Lower leg skin (tissue), 4 donors: ENCODE results near the gene PODN. TPM values are rescaled to one million over a fixed set of nuclear protein-coding genes. Genes with fewer than 3 reads are reported as not detected.
A peak's percentile ranks its signal among the peaks of the same experiment; 100 is the strongest.

ENCODE experiments used
- DNase-seq, 2 donors: peaks; one replicate each; pipeline ENCODE4 v3.0.0-alpha.2; 2019; ENCODE audit warnings: low spot score in 2 of 2
- H3K4me3 ChIP-seq: fragments of 200-600 bp; sonication (generic); 2 replicates; pipeline ENCODE4 v1.5.1; 2017; ENCODE audit warnings: mild to moderate bottlenecking, low read depth; ENCODE audit not compliant: poor library complexity, severe bottlenecking
- CTCF ChIP-seq, 3 donors: fragments of 450-650 bp; IDR thresholded peaks; one replicate each; pipeline ENCODE4 v1.5.1; 2016; ENCODE audit warnings: antibody characterized with exemption in 3 of 3, mild to moderate bottlenecking in 3 of 3, moderate library complexity in 2 of 3
- POLR2A ChIP-seq, 2 donors: fragments of 450-650 bp; IDR thresholded peaks; one replicate each; pipeline ENCODE4 v1.6.1; 2016 to 2017; ENCODE audit warnings: antibody characterized with exemption in 2 of 2, mild to moderate bottlenecking in 1 of 2, moderate library complexity in 1 of 2
- WGBS, 2 donors: methylation state at CpG; one replicate each; pipeline ENCODE4 v1.1.5; 2018; 5-methylcytosine and 5-hydroxymethylcytosine counted together
- intact Hi-C: fragments of 100-400 bp; cut with DNase I; formaldehyde crosslinking; loops from one replicate; pipeline ENCODE4 v1.15.0; 2023; ENCODE audit warnings: low total_unique reads
- total RNA-seq, 4 donors: library from RNA; depleted of rRNA; stranded (reverse); fragments of >200 nt; gene quantifications; one replicate each; pipeline ENCODE4 v1.1.0, GENCODE V29; 2016

Gene PODN
- total RNA-seq, 4 donors from 2014 or later, result 11.3 to 58.8 (median 14.4) TPM

GRCh38 chr1:53065391-53065790, 3.4 kb downstream of the PODN start:
- intact Hi-C loops, result loop anchor here (10.0 kb wide), 1 partner anchor 51 kb away; no protein-coding TSS in a partner anchor
- peak in 1 of 2 donors; percentile 68 for DNase-seq
- 91 to 95% methylated on average over 7 of the region's 7 CpGs for WGBS, 2 donors

GRCh38 chr1:53066488-53066887, 4.5 kb downstream of the PODN start:
- WGBS, 2 donors, result 73 to 78% methylated on average over 6 of the region's 6 CpGs
- no peak overlapping the region for H3K4me3 ChIP-seq
- DNase-seq, result no peak
- intact Hi-C loops, result loop anchor here (10.0 kb wide), 1 partner anchor 52 kb away; no protein-coding TSS in a partner anchor
- TF ChIP-seq CTCF (IDR thresholded peaks at IDR 0.05) (no peak), POLR2A (IDR thresholded peaks at IDR 0.05) (no peak)

More at GRCh38 chr1:53065391-53065790, 3.4 kb downstream of the PODN start:
- TF ChIP-seq CTCF (IDR thresholded peaks at IDR 0.05) (no peak), POLR2A (IDR thresholded peaks at IDR 0.05) (no peak)
- no peak overlapping the region for H3K4me3 ChIP-seq

GRCh38 chr1:53066891-53067738, 5.1 kb downstream of the PODN start:
- WGBS, 2 donors, result 77 to 88% methylated on average over 13 of the region's 13 CpGs
- intact Hi-C loops, result loop anchor here (10.0 kb wide), 1 partner anchor 52 kb away; no protein-coding TSS in a partner anchor

GRCh38 chr1:53067886-53068285, 5.9 kb downstream of the PODN start:
- intact Hi-C loops, result loop anchor here (10.0 kb wide), 1 partner anchor 53 kb away; no protein-coding TSS in a partner anchor
- H3K4me3 ChIP-seq, result no peak overlapping the region
- no peak for TF ChIP-seq CTCF (IDR thresholded peaks at IDR 0.05)
- no peak for TF ChIP-seq POLR2A (IDR thresholded peaks at IDR 0.05)
- DNase-seq, result no peak
- WGBS, 2 donors, result 88 to 91% methylated on average over 2 of the region's 2 CpGs

More at GRCh38 chr1:53066891-53067738, 5.1 kb downstream of the PODN start:
- TF ChIP-seq POLR2A (IDR thresholded peaks at IDR 0.05) (no peak), CTCF (IDR thresholded peaks at IDR 0.05) (no peak)
- DNase-seq, result no peak
- H3K4me3 ChIP-seq, result no peak overlapping the region

GRCh38 chr1:53068314-53069099, 6.5 kb downstream of the PODN start:
- intact Hi-C loops, result loop anchor here (10.0 kb wide), 1 partner anchor 54 kb away; no protein-coding TSS in a partner anchor
- 84 to 89% methylated on average over 6 to 7 of the region's 7 CpGs for WGBS, 2 donors
- TF ChIP-seq CTCF (IDR thresholded peaks at IDR 0.05) (no peak), POLR2A (IDR thresholded peaks at IDR 0.05) (no peak)
- no peak for DNase-seq
- H3K4me3 ChIP-seq, result no peak overlapping the region
